Activated CD4-positive, alpha-beta T cell treated with anti-CD3 and anti-CD28 coated beads, Interleukin-2, amount 50 U/mL, for 24 hours (primary cell): ENCODE measurements around the gene IRAK2.
A peak's percentile ranks its signal among the peaks of the same experiment; 100 is the strongest.
"Not testable (repeated sequence)": the region's sequence is repeated elsewhere in the genome, so short reads cannot be mapped to it uniquely, and the experiment has no call there.

Experiments used
- DNase-seq, 2 donors: peaks; one replicate each; pipeline ENCODE4 v3.0.0-alpha.2; 2020; ENCODE audit warnings: low read depth in 1 of 2, low spot score in 1 of 2

IRAK2 gene

GRCh38 chr3:10164546-10165393, at the start of gene IRAK2:
Gene IRAK2 (plus strand): TSS chr3:10164919. CDS start chr3:10164955, 36 bp downstream.
- DNase-seq, result peak; percentile 42

GRCh38 chr3:10115326-10116137, 49.2 kb upstream of the IRAK2 start, which contains the start of gene BRK1:
Gene BRK1 (plus strand): TSS chr3:10115675. CDS start chr3:10115702, 27 bp downstream.
- peak; percentile 75 to 92 for DNase-seq

DNA sequence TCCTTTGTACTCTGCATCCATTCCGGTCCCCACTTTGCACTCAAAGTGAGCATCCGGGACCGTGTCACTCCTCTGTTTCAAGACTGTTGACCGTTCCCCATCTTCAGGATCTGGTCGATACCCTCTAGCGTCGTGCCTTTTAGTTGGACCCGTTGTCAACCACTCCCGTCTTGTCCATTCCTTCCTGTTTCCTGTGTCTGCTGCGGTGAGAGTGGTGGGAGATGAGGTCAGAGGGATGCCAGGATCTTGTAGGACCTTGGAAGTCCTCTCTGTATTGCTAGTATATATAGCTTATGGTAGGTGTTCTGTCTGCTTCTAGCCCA, 48.6 kb upstream of the IRAK2 start:
- no peak for DNase-seq

- no peak for DNase-seq
These were observed 47.8 kb upstream of the IRAK2 start for GRCh38 chr3:10116928-10117327.

- no peak for DNase-seq
These were observed 45.3 kb upstream of the IRAK2 start for GRCh38 chr3:10119376-10119775.

GRCh38 chr3:10121064-10121463, 43.7 kb upstream of the IRAK2 start:
- no peak for DNase-seq

DNA sequence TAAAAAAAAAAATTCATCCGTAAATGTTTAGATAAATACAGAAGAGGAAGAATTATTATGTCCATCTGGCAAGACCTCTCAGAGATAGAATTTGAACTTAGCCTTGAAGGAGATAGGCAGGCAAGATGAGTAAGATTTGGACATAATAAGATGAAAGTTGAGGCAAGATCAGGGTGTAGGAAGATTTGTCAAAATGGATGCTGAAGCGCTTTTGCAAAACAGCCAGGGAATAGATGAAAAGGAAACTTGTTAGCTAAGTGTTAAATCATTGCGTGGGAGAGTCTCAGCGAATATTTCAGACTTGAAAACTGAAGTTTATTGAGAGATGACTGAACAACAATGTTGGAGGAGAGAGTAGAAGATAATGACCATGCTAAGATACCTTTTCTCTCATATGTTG, 42.0 kb upstream of the IRAK2 start:
- no peak for DNase-seq

GRCh38 chr3:10135872-10136271, 28.8 kb upstream of the IRAK2 start:
- not testable (repeated sequence) for DNase-seq

GRCh38 chr3:10136426-10137005, 28.2 kb upstream of the IRAK2 start:
- no peak for DNase-seq

- DNase-seq, result no peak
These were observed 27.5 kb upstream of the IRAK2 start for GRCh38 chr3:10137178-10137577.

- DNase-seq, result no peak
These were observed 23.6 kb upstream of the IRAK2 start for GRCh38 chr3:10140996-10141546.

GRCh38 chr3:10142707-10143560, 21.8 kb upstream of the IRAK2 start:
- DNase-seq, result no peak

DNA sequence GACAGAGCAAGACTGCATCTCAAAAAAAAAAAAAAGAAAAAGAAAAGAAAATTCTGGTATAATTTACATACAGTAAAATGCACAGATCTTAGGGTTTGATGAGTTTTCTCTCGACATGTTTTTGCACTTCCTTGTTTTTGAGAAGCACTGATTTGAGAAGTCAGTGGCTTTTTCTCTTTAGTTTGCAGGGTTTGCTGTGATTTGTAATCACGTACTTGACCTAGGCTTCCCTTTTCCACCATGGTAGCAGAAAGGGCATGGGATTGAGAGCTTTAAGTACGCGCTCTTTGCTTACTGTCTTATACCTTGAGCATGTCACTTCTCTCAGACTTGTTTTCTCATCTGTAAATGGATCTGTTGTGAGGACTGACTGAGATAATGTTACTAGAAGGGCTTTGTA, 19.0 kb upstream of the IRAK2 start:
- DNase-seq, result no peak

DNA sequence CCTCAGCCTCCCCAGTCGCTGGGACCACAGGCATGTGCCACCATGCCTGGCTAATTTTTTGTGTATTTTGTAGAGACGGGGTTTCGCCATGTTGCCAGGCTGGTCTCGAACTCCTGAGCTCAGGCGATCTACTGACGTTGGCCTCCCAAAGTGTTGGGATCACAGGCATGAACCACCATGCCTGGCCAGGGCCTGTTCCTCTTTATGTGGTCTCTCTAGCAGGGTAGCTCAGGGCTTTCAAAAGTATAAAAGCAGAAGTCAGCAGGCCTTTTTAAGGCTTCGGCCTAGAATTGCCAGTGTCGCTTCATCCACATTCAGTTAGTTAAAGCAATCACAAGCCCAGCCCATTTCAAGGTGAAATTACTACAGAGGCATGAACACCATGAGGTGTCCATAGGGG, 15.5 kb upstream of the IRAK2 start:
- no peak for DNase-seq

DNA sequence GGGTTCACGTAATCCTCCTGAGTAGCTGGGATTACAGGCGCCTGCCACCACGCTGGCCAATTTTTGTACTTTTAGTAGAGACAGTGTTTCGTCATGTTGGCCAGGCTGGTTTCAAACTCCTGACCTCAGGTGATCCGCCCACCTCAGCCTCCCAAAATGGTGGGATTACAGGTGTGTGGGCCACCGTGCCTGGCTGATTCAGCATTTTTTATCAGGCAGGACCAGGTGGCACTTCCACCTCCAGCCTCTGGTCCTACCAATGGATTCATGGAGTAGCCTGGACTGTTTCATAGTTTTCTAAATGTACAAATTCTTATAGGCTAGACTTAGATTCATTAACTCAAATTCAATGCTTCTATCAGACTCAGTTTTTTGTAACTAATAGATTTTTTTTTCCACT, 13.7 kb upstream of the IRAK2 start:
- DNase-seq, result no peak

- no peak for DNase-seq
These were observed 10.2 kb upstream of the IRAK2 start for GRCh38 chr3:10154335-10155122.

DNA sequence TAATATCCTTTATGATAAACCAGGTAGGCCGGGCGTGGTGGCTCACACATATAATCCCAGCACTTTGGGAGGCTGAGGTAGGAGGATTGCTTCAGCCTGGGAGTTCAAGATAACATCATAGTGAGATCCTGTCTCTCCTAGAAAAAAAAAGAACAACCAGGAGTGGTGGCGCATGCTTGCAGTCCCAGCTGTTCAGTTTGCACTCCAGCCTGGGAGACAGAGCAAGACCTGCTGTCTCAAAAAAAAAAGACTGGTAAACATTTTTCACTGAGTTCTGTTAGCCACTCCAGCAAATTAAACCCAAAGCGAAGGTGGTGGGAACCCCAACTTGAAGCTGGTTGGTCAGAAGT, 9.6 kb upstream of the IRAK2 start:
- DNase-seq, result no peak

DNA sequence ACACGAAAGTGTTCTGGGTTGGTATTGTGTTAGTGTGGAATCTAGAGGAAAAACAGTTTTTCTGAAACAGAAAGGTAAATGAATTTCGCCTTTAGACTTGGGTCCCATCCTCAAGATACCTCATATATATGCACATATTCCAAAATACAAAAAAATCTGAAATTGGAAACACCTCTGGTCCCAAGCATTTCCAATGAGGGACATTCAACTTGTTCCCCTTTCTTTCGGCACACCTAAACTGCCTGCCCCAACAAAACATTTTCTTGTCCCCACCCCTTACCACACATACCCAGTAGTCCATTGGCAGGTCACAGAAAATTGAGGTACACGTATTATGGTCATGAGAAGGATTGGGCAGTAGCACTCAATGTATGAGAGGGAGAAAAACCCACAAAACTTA, 9.1 kb upstream of the IRAK2 start:
- DNase-seq, result no peak

DNA sequence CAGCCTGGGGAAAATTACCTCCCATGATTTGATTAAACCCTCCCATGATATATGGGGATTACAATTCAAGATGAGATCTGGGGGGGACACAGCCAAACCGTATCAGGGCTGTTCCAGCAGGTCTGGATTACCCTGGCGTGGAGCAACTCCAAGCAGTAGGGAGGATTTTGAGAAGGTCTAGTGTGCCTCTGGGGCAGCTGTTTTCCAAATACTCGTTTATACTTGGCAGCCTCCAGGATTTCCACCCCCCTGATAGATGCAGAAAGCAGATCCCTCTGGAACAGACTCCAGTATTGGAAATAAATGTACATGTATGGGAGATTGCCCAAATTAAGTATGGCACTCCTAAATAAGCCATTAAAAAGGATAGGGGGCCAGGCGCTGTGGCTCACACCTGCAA, 7.7 kb upstream of the IRAK2 start:
- no peak for DNase-seq

DNA sequence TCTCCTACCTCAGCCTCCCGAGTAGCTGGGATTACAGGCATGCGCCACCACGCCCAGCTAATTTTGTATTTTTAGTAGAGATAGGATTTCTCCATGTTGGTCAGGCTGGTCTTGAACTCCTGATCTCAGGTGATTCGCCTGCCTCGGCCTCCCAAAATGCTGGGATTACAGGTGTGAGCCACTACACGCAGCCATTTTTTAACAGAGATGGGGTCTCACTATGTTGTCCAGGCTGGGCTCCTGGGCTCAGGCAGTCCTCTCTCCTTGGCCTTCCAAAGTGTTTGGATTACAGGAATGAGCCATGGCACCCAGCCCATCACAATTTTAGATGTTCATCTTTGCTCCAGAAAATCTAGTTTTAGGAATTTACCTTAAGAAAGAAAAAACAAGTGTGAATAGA, 6.2 kb upstream of the IRAK2 start:
- not testable (repeated sequence) for DNase-seq
